ENCODE results near the gene C1QTNF2.

C1QTNF2 gene, protein sequence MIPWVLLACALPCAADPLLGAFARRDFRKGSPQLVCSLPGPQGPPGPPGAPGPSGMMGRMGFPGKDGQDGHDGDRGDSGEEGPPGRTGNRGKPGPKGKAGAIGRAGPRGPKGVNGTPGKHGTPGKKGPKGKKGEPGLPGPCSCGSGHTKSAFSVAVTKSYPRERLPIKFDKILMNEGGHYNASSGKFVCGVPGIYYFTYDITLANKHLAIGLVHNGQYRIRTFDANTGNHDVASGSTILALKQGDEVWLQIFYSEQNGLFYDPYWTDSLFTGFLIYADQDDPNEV

GRCh38 chr5:160369990-160370712 is at the start of gene C1QTNF2:
Gene C1QTNF2, minus strand, starts transcription at chr5:160370626. Its CDS starts 15,615 bp downstream, at chr5:160355011.
- H3K4me3 ChIP-seq (ENCODE audit: low read depth, low read length), result peak within 1 kb of the TSS; percentile 56
- DNase-seq (ENCODE audit: low read depth), result peak; percentile 24

- DNase-seq (ENCODE audit: low read depth), result no peak
Observed at GRCh38 chr5:160420331-160420610, 49.8 kb upstream of the C1QTNF2 start.

GRCh38 chr5:160419458-160420330 is 49.3 kb upstream of the C1QTNF2 start:
- DNase-seq (ENCODE audit: low read depth), result no peak
- H3K4me3 ChIP-seq (ENCODE audit: low read depth, low read length), result peak overlapping the region; percentile 96

More at GRCh38 chr5:160420331-160420610, 49.8 kb upstream of the C1QTNF2 start:
- H3K4me3 ChIP-seq (ENCODE audit: low read depth, low read length), result no peak overlapping the region

DNA sequence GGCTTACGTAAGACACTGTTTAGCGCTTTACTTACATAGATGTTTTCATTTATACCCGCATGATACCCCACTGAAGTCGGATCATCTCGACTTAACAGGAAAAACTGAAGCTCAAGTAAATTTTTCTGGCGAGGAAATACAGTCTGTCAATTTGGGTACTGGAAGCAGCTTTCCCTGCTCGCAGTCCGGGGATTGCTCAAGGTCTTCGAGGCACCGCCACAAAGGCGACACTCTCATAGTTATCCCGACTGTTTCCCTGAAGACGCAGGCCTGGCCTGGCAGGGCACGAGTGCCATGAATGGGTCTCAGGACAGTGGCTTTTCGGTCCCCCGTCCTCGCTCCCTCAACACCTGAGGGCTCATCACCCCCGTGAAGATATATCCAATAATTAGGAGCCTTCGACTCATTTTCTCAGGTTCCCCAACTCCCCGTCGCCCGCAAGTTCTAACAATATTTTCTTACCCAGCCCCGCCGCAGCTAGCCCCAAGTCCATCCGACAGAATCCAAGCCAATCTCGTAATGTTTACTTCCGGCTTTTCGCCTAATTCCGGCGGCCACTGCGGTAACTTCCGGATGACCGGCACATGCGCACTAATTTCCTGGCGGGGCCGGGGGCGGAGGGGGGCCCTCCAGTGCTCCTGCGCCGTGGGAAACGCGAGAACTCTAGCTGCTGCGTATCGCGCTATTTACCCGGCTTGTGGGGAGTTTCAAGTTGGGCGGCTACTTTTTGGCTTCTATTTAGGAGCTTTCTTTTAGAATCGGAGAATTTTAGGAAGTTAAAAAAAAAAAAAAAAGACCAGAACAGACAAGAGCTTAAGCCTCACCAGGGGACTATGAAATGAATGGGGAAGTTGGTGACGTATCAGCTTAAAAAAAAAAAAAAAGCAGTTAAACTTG is 48.4 kb upstream of the C1QTNF2 start, which contains the start of gene SLU7:
SLU7 (minus strand) TSS at position 521 of the 897 bp plus-strand sequence. CDS start 3,787 bp downstream, outside the sequence.
- peak; percentile 89 for DNase-seq (ENCODE audit: low read depth)

DNA sequence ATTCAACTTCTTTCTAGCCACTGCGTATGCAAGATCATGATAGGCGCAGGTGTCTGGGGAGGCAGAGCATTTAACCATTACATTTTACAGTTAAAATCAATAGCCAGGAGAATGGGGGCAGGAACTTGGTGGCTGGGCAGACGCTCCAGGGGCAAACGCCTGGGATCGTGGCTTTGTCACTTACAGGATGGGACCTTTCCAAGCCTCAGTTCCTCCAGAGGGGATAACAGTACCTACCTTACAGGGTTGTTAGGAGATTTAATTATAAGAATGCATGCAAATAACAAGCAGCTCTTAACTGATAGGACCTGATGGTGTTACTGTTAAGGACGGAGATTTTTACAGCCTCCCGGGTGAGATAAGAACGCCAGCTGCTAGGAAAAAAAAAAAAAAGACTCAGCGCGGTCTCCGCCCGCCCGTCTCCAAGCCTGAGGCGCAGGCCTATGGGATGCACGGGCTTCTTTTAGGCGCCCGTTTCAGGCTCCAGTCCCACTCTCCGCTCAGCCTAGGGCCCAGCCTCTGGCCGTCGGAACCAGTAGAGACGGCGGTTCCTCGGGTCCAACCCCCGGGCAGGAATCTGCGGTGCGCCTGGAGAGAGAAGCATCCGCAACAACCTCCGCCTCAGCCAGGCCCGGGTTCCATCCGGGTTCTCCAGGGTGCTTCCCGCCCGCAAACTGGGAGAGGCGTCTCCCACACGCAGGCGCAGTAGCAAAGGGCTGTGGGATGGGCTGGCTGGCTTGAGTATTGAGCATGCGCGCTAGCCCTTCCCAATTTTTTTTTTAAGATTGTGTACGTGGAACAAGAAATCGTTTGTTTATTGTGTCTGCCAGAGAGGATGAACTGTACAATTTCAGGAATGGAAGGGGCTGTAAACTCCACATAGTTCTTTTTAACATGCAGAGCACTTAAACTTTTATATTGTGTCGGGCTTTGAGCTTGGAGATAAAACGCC is 29.3 kb upstream of the C1QTNF2 start, which contains the start of gene FAM200C:
FAM200C (minus strand) TSS at position 653 of the 952 bp plus-strand sequence. CDS start 4,564 bp downstream, outside the sequence.
- H3K4me3 ChIP-seq (ENCODE audit: low read depth, low read length), result peak within 1 kb of the TSS; percentile 76
- peak; percentile 84 for DNase-seq (ENCODE audit: low read depth)

More for the DNA sequence above, 48.4 kb upstream of the C1QTNF2 start, which contains the start of gene SLU7:
- H3K4me3 ChIP-seq (ENCODE audit: low read depth, low read length), result peak within 1 kb of the TSS; percentile 96

DNA sequence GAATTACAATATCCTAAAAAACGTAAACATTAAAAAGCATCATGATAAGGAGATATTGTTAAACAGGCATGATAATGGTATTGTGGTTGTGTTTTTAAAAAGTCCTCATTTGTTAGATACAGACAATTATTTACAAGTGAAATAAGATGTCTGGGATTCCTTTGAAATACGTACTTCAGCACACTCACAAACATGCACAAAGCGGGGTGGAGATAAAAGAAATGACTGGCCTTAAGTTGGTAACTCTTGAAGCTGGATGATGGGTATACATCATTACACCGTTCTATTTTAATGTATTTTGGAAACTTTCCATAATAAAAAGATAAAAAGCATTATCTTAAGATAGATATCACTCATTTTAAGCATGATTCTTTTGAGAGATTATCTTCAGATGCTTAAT is 28.4 kb upstream of the C1QTNF2 start:
- no peak for DNase-seq (ENCODE audit: low read depth)
- H3K4me3 ChIP-seq (ENCODE audit: low read depth, low read length), result peak overlapping the region; percentile 76

DNA sequence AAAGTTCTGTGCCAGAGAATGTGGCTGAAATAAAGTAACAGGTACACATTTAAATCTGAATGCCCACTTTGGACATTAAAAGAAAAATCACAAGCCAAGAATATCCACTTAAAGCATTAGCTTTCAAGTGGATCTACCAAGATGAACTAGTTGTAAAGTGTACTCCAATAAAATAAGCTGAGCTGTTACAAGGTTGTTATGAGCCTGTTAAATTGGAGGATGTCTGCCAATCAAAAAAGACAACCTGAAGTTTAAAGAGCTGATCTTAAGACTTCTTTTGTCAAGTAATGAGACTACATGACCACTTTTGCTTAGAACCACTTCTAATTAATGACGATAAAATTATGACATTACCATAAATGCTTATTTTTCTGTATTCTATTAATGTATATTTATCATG is 27.1 kb upstream of the C1QTNF2 start:
- DNase-seq (ENCODE audit: low read depth), result no peak
- H3K4me3 ChIP-seq (ENCODE audit: low read depth, low read length), result no peak overlapping the region

GRCh38 chr5:160395111-160395510 is 24.7 kb upstream of the C1QTNF2 start:
- H3K4me3 ChIP-seq (ENCODE audit: low read depth, low read length), result no peak overlapping the region
- no peak for DNase-seq (ENCODE audit: low read depth)

GRCh38 chr5:160390787-160391696 is 20.6 kb upstream of the C1QTNF2 start:
- H3K4me3 ChIP-seq (ENCODE audit: low read depth, low read length), result no peak overlapping the region
- DNase-seq (ENCODE audit: low read depth), result no peak

DNA sequence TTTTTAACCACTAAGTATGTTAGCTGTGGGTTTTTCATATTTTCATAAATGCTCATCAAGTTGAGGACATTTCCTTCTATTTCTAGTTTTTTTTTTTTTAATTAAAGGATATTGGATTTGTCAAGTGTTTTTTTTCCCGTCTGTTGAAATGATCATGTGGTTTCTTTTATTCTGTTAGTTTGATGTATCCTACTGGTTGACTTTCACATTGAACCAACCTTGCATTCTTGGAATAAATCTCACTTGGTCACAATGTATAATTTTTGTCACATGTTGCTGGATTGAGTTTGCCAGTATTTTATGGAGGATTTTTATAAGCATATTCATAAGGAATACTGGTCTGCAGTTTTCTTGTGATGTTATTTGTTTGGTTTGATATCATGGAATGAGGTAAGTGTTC is 17.0 kb upstream of the C1QTNF2 start:
- H3K4me3 ChIP-seq (ENCODE audit: low read depth, low read length), result no peak overlapping the region
- no peak for DNase-seq (ENCODE audit: low read depth)

DNA sequence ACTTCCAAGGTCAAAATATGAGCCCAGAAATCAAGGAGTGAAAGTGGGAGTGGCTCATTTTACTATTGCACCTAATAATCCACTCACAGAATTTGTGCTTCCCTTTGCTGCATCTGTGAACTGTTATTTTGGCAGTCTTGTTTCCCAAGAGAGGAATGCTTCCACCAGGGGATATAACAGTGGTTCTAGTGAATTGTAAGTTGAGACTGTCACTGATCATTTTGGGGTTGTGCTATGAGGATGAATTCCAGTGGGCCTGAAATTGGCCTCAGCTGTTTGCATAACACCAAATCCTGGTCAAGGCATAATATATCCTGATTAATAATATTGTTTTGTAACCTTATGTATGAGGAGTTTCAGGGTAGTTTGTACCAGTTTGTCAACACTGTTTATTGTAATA is 15.1 kb upstream of the C1QTNF2 start:
- no peak for DNase-seq (ENCODE audit: low read depth)
- H3K4me3 ChIP-seq (ENCODE audit: low read depth, low read length), result no peak overlapping the region

DNA sequence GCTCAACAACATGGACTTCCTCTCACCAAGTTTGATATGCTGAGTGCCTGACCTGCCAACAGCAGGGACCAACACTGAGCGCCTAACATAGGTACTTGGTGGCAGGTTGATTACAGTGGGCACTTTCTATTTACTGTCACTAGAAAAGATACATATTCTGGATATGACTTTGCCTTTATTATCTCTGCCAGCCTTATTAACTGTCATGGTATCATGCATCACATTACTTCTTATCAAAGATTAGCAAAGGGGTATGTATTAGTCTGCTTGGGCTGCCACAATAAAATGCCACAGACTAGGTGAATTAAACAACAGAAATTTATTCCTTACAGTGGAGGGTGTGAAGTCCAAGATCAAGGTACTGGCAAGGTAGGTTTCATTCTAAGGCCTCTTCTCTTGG is 14.3 kb upstream of the C1QTNF2 start:
- no peak for DNase-seq (ENCODE audit: low read depth)

DNA sequence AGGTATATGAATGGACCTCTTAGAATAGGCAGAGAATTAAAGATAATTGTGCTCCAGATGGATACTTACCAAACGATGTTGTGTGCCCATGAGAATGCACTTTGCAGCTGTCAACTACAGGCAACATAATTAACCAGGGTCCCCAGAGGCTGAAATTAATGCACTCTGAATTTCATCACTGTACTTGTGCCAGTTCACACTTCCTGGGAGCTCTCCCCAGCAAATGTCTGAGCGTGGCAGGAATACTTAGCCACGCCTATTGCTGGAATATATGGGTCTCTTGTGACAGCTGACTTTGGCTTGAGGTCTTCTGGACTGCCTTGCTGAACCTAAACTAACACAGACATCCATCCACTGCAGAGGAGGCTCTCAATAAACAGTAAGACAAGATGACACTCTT is 11.9 kb upstream of the C1QTNF2 start:
- H3K4me3 ChIP-seq (ENCODE audit: low read depth, low read length), result no peak overlapping the region
- no peak for DNase-seq (ENCODE audit: low read depth)

More for the DNA sequence above, 14.3 kb upstream of the C1QTNF2 start:
- no peak overlapping the region for H3K4me3 ChIP-seq (ENCODE audit: low read depth, low read length)

DNA sequence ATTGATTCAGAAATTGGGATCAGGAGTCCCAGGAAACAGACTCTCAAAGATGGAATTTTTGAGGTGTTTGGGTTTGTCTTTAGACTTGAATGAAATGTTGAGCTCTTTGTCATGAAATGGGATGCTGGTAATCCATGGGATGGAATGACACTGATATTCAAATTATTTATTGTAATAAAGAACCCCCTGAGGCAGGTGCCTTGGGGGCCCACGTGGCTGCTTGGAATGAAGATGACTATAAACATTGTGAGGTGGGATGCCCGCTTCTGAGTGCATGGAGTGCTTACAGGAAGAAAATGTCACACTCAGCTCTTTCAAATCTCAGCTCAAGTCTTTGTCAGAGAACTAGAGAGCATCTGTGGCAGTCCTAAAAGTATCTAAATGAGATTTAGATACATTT is 9.6 kb upstream of the C1QTNF2 start:
- DNase-seq (ENCODE audit: low read depth), result no peak
- H3K4me3 ChIP-seq (ENCODE audit: low read depth, low read length), result no peak overlapping the region

- no peak overlapping the region for H3K4me3 ChIP-seq (ENCODE audit: low read depth, low read length)
- DNase-seq (ENCODE audit: low read depth), result no peak
Observed at GRCh38 chr5:160379511-160379910, 9.1 kb upstream of the C1QTNF2 start.

GRCh38 chr5:160378330-160378729 is 7.9 kb upstream of the C1QTNF2 start:
- DNase-seq (ENCODE audit: low read depth), result no peak
- no peak overlapping the region for H3K4me3 ChIP-seq (ENCODE audit: low read depth, low read length)

DNA sequence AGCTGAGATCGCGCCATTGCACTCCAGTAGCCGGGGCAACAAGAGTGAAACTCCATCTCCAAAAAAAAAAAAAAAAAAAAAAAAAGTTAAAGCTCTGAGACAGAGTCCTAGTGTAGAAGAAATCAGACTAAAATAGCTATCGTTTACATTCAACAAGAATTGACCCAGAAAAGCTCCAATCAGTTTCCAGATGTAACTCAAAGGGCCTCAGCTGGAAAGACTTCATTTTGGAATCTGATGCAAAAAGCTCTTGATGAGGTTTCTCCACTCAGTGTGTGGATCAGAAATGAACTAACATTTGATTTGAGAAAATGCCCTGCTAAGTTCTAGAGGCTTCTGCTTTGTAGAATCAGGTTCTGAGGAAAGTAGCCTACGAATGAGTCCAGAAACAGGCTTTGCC is 7.2 kb upstream of the C1QTNF2 start:
- no peak for DNase-seq (ENCODE audit: low read depth)
- H3K4me3 ChIP-seq (ENCODE audit: low read depth, low read length), result no peak overlapping the region

All from skeletal muscle cell (primary cell).